ENCODE data around the gene SLC13A3.

Gene SLC13A3

DNA sequence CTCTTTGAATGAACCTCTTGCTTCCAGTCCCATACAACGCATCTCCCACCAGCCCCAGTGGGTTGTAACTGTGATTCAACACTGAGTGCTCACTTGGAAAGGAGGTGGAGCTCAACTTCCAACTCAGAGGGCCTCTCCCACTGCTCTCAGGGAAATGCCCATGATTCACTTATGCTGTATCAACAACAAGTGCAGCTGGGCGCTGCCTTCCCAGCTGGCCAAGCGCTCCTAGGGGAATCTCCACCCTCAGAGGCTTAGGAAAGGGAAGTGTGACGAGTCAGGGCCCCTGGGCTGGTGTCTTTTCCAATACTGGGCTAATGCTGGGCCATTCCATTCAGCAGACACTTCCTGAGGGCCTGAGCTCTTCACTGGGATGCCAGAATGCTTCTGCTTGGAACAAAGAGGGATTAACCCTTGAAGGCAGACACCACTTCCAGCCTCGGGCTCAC is 92.7 kb downstream of the SLC13A3 start:
- DNase-seq (ENCODE audit: low read depth in 2 of 2) = no peak

GRCh38 chr20:46557231-46557956 is 93.9 kb downstream of the SLC13A3 start:
- DNase-seq (ENCODE audit: low read depth in 2 of 2) = no peak

GRCh38 chr20:46555370-46555956 is 95.8 kb downstream of the SLC13A3 start:
- DNase-seq (ENCODE audit: low read depth in 2 of 2) = no peak

- no peak for DNase-seq (ENCODE audit: low read depth in 2 of 2)
Measured at GRCh38 chr20:46554828-46555227, 96.4 kb downstream of the SLC13A3 start.

DNA sequence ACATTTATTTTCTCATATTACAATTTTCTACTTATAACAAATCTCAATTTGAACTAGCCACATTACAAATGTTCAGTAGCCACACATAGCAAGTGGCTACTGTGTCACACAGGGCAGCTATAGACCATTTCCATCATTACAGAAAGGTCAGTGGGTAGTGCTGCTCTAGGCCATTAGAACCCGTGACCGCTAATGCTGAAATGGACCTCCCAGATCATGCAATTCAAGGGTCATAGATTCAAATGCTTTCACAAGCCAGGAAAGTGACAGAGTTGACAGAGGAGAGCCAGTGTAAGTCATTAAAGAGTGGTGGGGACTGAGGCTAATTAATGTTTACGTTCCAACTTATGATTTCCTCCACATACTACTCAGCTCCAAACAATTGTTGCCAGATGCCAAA is 97.3 kb downstream of the SLC13A3 start:
- no peak for DNase-seq (ENCODE audit: low read depth in 2 of 2)

- DNase-seq (ENCODE audit: low read depth in 2 of 2) = no peak
Measured at GRCh38 chr20:46552460-46553420, 98.5 kb downstream of the SLC13A3 start.

DNA sequence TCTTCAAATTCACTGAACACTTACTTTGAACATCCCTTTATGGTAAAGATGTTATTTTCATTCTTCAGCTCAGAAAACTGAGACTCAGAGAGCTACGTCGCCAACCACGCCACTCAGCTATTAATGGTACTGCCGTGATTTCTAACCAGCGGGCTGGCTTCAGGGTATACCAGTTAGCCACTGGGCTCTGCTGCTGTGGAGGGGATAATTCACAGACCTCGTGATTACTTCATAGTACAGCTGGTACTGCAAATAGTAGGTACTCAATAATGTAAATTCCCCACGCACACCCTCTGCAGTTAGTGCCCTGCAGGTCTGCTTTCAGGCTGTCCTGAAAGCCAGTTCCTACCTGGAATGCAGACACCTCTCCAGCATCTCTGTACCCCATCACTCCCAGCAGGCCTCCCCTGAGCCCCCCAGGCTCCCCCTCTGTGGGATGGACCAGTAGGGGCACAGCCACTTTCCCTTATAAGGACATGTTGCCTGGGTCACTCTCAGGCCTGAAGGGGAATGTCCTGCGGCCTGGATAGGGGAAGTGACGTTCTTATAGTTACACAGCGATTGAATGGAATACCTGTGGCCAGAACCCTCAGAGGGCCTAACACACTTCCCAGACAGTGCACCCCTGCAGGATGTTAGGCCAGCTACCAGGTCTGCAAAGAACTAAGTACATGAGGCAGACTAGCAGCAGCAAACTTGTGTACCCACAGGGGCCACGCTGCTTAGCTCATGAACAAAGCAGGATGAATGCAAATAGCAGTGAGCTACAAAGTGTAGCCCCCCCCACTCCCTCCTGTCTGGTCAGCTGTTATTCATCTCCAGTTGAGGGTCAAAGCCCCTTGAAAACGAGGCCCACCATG is 99.5 kb downstream of the SLC13A3 start:
- no peak for DNase-seq (ENCODE audit: low read depth in 2 of 2)

DNA sequence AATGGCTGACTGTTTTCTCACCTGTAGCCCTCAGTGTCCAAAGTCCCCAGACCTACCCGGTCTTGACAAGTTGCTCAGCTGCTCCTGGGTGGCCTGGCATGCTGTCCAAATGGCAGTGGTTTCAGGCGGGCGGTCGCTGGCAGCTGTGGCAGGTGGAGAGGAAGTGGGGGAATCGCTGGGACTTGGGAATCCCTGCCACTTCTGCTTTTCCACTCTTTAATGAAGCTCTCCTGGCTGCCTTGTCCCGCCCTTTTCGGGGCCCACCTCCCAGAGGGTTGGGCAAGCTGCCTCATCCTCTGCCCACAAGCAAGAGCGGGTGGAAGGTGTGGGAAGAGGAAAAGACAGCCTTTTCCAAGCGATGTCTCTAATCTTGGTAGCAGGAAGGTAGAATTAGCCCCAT is 100.8 kb downstream of the SLC13A3 start, which contains the start of gene OCSTAMP:
TSS of gene OCSTAMP (minus strand) at position 194 of the 400 bp plus-strand sequence. CDS start at position 100, 94 bp downstream.
- DNase-seq (ENCODE audit: low read depth in 2 of 2) = no peak

- no peak for DNase-seq (ENCODE audit: low read depth in 2 of 2)
Measured at GRCh38 chr20:46549188-46549972, 101.9 kb downstream of the SLC13A3 start.

DNA sequence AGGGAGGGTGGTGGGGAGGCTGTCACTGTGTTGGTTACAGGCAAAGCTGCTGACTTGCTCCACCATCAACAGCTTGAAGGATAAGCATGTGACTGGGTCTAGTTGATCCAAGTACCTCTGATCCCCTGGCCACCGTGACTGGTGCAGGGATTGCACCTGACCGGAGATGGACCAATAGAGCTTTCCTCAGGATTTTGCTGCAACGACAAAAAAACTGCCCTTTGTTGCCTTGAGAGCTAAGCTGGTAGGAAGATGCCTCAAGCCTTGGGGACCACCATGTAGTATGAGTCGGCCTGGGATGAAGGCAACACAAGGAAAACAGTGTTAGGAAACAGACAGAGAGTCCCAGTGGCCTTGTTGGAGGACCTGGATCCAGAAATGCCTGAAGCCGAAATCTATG is 102.6 kb downstream of the SLC13A3 start:
- no peak for DNase-seq (ENCODE audit: low read depth in 2 of 2)

GRCh38 chr20:46547995-46548394 is 103.3 kb downstream of the SLC13A3 start:
- no peak for DNase-seq (ENCODE audit: low read depth in 2 of 2)

DNA sequence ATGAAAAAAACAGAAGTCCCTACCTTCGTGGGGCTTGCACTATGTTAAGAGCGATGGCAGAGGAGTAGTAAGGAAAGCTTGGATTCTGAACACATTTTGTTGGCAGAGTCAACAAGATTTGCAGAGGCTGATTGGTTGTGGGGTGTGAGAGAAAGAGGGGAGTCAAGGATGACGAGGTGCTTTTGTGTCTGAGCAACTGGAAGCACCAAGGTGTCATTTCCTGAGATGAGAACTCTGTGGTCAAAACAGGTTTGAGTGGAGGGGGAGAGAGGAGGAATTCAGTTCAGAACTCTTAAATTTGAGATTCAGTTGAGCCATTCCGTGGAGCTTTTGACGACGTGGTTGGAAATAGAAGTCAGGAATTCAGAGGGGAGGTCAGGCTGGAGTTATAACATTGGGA is 104.3 kb downstream of the SLC13A3 start:
- DNase-seq (ENCODE audit: low read depth in 2 of 2) = no peak

- no peak for DNase-seq (ENCODE audit: low read depth in 2 of 2)
Measured at GRCh38 chr20:46546298-46546697, 105.0 kb downstream of the SLC13A3 start.

DNA sequence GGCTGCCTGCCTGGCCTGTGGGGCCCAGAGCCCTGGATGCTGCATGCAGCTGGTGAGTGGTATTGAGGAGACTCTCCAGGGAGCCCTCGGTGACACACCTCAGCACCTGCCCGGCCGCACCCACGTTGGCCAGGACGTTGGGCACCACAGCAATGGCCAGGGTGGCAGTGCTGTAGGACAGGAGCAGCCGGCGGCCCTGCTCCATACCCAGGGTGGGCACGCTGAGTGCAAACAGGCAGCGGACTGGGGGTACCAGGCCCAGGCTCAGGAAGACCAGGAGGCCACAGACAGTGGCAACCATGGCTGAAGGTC is 105.5 kb downstream of the SLC13A3 start:
- DNase-seq (ENCODE audit: low read depth in 2 of 2) = no peak

DNA sequence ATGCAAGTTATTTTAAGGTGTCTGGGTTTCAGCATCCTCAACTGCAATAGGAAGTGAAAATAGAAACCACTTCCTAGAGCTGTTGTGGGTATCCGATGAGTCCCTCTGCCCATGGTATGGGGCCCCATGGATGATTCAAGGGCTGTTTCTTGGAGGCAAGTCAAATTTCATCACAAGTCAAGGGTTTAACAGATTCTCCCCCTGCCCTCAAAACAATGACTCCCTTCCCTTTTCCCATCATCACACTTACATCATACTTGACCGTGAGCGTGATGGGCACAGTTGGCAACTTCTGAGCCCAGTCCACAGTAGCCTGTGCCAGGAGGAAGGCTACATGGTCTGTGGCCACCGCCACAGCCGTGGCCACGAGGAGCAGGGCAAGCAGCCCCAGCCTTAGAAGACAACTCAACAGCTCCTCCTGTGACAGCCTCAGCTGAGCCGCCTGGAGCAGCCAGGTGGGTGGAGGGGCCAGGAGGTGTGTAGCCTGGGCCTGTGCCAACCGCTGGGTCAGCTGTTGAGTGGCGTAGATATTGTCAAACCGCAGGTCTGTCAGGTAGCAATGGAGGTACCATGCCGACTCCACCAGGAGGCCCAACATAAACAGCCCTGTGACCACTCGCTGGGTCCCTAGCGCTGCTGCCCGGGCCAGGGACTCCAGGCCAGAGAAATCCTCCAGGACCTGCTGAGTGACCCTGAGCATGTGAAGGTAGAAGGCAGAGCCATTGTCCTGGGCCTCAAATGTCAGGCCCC is 106.0 kb downstream of the SLC13A3 start:
- no peak for DNase-seq (ENCODE audit: low read depth in 2 of 2)

DNA sequence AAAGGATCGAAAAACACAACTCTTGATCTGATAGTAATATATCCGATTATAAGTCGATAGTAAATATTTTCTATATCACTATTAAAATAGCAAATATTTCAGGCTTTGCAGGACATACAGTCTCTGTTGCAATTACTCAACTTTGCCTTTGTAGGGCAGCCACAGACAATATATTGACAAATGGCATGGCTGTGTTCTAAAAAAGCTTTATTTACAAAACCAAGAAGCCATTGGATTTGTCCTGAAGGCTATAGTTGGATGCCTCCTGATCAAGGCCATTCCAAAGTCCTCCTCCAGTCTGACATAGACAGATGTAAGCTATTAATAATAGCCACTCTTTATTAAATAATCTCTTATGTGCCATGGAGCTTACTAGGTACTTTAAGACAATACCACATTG is 106.7 kb downstream of the SLC13A3 start:
- no peak for DNase-seq (ENCODE audit: low read depth in 2 of 2)

GRCh38 chr20:46543959-46544358 is 107.3 kb downstream of the SLC13A3 start:
- DNase-seq (ENCODE audit: low read depth in 2 of 2) = no peak

- no peak for DNase-seq (ENCODE audit: low read depth in 2 of 2)
Measured at GRCh38 chr20:46543033-46543432, 108.2 kb downstream of the SLC13A3 start.

- no peak for DNase-seq (ENCODE audit: low read depth in 2 of 2)
Measured at GRCh38 chr20:46541229-46541935, 109.9 kb downstream of the SLC13A3 start.

Measured in stimulated activated CD8-positive, alpha-beta memory T cell treated with anti-CD3 and anti-CD28 coated beads, Interleukin-2, amount 100 ng/mL, for 1 hour (primary cell).